Left lobe of liver (tissue), 2 donors: ENCODE results near the gene GLI3. TPM values are rescaled to one million over a fixed set of nuclear protein-coding genes. Genes with fewer than 3 reads are reported as not detected.

ENCODE experiments used
- ATAC-seq: fragments of 200-7000 bp; cut with Tn5 transposase; one replicate; pipeline ENCODE4 v1.9.1; 2020; ENCODE audit warnings: mild to moderate bottlenecking, moderate library complexity
- DNase-seq: peaks from one replicate; pipeline ENCODE4 v3.0.0-alpha.2; 2020; ENCODE audit warnings: low spot score
- total RNA-seq: library from RNA; stranded (reverse); gene quantifications from one replicate; pipeline ENCODE4 v1.2.1, GENCODE V29; 2021
- donor health status: DM: no; HTN: no; CAD: no; lungs with moderate emphysema.
- donor health status: DM: no; HTN: yes; CAD: no.

The GLI3 gene
- total RNA-seq, 1 donor from 2014 or later, result 0.88 TPM

DNA sequence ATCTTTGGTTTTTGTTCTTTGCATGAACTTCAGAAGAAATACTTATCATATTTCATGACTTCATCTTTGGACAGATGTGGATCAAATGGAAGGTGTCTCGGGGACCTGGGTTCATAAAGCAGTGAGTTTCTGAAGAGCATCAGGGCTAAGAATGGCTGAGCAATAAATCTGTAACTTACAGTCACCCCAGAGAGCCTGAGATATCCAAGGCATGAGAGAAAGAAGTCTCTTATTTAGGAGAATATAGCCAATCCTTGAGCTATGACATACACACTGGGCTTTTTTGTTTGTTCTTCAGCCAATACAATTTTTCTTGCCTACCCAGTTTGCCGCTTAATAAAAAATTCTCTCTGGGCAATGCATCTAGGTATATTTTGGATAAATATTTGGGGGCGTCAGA lies 281.6 kb downstream of the GLI3 start:
- DNase-seq, result no peak

DNA sequence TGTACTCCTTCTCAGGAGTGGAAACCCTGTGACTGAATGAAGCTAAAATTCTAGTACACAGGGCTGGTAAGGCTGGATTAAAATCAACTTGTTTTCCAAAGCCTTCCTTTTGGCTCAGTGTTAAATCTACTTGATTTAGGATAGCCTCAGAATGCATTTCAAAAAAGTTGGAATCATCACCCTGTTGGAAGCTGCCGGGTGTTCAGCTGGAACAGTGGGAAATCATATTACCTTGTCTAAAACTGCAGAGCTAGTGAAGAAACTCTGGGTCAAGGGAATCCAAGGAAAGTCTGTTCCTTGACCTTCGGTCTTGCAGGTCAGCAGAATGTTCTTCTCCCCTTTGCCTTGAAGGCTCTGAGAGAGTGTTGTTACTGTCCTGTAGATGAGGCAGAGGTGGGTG lies 282.0 kb downstream of the GLI3 start:
- DNase-seq, result no peak
- ATAC-seq, result no peak

More for the DNA sequence above, 281.6 kb downstream of the GLI3 start:
- ATAC-seq, result no peak

DNA sequence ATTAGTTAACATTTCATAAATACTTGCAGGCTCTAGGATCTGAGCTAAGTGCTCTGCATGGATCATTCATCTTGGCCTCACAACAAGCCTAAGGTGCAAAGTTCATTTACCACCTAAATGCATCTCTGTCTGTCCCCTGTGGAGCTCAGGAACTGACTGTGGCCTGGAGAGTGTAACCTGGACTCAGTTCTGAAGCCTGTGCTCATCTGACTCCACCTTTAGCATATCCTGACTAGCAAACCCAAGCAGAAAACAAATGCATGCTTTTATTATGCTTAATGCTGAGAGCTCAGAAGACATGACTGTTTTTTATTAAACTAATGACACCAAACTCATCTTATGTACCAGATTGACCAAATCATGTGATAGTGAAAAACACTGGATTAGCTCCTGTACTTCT lies 288.5 kb downstream of the GLI3 start:
- ATAC-seq, result no peak
- no peak for DNase-seq

DNA sequence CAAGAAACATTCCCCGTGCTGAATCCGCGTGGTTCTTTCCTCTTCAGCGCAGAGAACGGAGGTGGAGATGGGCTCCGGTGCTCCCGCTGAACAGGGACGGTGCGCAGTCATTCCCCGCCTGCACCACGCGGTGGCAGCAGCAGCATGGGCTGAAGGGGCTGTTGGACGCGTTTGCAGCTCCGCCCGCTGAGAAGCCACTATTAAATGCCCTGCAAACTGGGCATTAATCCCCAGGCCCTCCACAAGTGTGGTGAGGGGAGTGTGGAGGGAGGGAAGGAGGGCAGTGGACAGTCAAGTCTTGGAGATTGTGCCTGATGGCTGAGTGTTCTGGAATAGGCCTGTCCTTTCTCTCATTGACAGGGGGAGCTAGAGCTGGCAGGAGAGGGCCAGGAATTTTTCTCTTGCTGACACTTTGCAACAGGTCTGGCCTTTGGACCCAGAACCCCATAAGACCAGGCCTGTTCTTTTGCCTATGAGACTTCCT lies 293.9 kb downstream of the GLI3 start:
- DNase-seq (peak; percentile 89), ATAC-seq (peak; percentile 93)

DNA sequence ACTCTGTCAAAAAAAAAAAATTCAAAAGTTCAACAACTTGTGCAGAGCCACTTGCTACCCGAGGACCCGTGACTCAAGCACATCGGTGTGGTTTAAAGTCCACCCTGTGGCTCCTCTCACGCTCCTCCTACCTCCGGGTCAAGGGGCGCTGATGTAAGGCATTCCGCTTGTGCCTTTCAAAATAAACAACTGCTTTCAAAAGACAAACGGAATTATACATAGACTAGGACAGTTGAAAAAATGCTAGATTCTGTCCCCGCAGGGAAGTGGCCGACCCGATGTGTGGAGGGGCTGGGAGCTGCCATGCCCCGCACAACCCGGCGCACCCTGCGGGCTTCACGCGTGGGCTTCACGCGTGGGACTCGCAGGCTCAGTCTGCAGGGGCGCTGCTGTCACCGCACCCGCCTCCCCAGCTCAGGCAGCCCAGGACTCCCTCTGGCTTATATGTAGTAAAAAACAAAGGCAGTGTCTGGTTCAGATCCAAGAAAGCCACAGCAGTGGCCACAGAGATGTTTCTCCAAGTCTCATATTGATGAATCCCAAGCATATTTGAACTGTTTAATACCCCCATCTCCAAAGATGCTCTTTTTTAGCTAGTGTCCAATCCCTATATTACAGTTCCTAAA lies 294.4 kb downstream of the GLI3 start:
- ATAC-seq (peak; percentile 81), DNase-seq (peak; percentile 85)

DNA sequence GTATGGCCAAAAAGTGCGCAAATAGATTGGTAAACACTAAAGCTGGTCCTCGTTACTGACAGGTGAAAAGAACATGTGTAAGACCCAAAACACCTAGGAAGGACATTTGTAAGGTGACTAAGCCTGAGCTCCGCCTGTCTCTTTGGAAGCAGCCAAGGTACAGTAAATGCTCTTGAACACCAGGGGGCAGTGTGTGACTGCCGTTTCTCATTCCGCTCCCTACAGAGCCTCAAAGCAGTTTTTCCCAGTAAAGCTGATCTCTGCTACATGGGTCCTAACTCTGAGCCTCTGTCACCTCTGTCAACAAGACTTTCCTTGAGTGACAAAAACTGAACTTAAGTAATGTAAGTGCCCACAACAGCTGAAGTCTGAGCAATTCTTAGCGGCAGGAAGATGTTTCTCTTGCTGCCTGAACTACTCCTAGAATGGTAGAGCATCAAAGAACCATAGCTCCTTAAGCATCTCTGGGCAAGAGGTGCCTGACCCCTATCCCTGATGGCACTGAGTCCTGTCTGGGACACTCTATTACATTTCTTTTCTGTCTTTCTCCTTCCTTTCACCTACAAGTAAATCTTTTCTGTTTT lies 296.2 kb downstream of the GLI3 start:
- peak; percentile 71 for ATAC-seq
- peak; percentile 69 for DNase-seq

DNA sequence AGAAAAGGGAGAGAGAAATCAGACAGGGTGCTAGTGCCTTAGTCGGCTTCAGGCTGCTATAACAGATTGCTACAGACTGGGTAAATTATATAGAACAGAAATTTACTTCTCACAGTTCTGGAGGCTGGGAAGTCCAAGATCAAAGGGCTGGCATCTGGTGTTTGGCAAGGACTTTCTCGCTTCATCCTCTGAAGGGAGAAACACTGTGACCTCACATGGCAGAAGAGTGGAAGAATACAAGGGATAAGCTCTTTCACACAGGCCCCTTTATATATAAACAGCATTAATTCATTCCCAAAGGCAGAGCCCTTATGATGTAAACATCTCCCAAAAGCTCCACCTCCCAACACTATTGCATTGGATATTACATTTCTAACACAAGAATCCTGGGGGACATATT lies 298.6 kb downstream of the GLI3 start:
- DNase-seq (no peak), ATAC-seq (no peak)

DNA sequence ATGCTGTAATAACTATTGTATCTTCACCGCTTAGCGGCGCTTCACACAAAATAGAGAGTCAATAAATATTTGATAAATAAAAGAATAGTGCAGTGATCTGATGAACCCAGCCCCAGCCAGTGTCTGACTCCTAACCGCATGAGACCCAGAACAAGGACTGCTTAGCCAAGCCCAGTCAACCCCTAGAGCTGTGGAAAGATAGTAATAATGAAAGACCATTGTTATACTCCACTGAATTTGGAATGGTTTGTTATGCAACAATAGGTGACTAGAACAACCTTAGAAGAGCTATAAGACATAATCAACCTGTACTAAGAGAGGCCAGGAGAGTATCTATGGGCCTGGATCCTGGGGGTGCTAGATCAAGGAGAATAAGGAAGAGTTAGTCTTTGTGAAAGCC lies 303.6 kb downstream of the GLI3 start:
- DNase-seq, result no peak
- no peak for ATAC-seq

DNA sequence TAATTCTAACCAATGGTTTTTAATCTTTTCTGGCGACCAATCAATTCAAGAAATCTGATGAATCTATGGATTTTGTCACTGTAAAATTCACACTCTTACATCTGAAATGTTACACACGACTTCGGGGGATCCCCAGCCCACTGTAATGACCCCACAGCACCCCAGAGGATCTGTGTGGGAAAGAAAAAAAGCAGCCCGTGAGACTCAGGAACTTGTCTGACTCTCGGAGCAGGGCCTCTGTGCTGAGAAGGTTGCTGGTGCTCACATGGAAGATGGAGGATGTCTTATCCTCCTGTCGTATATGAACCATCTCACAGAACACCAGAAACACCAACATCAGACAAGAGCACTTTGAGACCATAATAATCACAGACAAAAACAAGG lies 305.8 kb downstream of the GLI3 start:
- ATAC-seq (no peak), DNase-seq (no peak)

DNA sequence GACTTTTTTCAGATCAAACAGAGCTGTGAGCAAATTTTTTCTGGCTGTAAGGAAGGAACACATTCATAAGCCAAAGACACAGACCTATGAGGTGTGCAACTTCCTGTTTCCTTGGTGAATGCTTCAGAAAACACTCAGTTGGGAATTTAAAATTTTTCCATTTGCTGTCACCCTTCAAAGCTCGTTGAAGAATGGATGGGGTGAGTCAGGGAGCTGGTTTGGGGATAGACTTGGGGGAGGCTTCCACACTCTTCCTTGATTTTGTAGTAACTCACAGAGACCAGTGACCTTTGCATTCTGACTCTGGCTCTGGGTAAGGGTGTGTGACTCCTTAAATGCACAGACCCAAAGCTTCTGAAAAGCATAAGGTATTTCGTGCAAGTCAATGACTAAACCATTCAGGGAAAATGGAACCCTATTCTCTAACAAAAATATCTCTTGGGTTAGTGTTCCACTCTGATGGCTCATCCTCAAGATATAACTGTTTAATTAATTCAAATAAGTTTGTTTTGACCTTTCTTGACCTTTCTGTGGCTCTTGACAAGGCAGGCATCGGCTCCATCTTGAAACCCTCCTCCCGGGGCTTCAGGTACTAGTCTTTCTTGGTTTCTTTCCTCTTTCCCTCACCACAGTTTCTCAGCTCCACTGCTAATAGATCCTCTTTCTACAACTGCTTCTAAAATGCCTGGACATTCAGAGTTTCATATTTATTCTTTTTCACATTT lies 306.3 kb downstream of the GLI3 start:
- DNase-seq, result no peak
- no peak for ATAC-seq

DNA sequence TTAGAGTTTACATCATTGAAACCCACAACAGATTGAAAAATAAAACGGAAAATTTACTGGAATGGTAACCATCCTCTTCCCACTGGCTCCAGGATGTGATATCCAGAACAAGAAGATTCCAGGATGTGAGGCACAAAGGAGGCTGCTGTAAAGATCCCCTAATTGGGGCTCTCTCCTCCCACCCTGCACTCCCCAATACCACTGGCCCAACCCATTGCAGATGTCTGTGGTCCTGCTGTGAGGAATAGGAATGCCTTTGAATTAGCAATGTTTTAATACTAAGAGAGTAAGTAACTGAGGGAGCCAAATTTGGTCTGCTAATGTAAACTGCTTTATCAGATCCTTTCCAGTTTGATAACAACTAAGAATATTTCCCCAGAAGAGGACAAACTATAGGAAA lies 308.2 kb downstream of the GLI3 start:
- no peak for ATAC-seq
- no peak for DNase-seq

DNA sequence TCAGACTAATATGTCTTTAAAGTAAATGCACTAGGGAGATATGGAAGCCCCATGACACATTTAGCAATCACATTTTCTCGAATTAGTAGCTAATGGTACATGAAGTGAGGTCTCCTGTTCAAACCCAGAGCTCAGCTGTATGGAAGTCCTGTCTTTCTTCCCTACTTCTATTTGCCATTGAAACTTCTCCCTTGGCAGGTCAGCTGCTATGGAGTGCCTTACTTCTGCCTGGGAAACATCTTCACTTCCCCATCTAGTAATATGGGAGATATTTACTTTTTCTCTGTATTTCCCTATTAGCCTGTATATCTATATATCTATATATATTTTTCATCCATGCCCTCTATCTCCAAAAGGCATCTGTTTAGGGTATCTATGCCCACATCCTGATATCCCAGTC lies 308.8 kb downstream of the GLI3 start:
- DNase-seq (no peak), ATAC-seq (no peak)

DNA sequence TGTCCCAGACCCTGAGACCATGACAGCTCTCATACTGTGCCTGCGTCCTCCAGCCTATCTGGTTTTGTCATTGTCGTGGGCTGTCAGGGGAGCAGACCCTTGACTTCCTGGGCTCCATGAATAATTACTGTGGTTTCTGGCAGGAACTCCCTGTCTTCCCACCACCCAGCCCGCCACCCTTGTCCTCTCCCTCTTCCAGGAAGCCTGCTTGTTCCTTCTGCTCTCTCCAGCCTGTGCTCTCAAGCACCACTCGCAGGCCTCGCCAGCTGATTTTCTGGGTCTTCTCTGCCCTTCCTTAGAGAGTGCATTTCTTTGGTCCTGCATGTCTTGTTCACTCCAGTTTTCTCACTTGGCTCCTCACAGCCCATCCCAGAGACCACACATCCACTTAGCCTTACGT lies 309.6 kb downstream of the GLI3 start:
- ATAC-seq (no peak), DNase-seq (no peak)

DNA sequence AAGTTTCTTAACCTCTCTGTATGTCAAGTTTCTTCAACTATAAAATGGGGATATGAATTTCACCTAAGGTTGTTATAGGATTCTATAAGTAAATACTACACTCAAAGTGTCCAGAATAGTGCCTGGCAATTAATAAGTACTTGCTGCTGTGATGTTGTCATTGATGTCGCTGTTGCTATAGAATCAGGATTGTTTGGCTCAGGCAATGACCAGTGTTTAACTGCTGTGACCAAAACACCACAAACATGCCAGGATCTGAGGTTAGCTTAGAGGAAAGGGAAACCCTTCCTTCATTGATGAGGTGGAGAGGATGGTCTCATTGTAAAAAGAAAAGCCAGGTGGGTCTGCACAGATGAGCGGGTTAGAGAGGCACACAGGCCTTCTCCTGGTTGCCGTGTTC lies 311.1 kb downstream of the GLI3 start:
- ATAC-seq (no peak), DNase-seq (no peak)

DNA sequence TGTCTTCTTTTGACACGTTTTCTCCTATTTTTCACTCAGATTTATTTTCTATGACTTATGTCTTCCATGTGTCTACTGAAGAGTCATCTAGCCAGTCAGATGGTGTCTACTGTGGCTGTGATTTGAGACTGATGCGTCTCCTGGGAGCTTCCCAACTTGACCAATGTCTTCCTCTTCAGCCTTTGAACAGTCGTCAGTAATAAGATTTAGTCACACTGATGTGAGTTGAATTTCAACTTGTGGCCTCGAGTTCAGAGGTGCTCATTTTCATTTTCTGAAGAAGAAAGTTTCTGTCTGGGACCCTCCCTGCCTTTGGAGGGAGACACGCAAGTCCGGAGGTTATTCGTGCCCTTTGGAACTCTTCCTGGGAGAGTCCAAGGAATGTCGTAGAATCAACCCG lies 312.2 kb downstream of the GLI3 start:
- DNase-seq (no peak), ATAC-seq (no peak)

DNA sequence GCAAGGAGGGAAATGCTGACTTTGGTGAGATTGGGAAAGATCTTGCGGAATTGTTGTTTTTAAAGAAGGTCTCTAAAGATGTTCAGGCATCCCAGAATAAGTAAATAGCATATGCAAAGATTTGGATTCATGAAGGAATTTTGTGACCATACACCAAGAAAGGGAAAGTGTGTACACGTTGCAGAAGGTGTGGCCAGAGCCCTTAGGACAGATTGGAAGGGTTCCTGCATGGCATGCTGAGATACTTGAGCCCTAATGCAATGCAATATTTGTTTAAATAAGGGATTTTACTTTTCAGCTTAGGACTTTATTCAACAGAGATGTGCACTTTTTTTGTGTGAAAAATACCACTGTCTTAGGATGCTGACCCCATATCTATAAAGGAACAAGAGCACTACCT lies 314.6 kb downstream of the GLI3 start:
- no peak for DNase-seq
- no peak for ATAC-seq

DNA sequence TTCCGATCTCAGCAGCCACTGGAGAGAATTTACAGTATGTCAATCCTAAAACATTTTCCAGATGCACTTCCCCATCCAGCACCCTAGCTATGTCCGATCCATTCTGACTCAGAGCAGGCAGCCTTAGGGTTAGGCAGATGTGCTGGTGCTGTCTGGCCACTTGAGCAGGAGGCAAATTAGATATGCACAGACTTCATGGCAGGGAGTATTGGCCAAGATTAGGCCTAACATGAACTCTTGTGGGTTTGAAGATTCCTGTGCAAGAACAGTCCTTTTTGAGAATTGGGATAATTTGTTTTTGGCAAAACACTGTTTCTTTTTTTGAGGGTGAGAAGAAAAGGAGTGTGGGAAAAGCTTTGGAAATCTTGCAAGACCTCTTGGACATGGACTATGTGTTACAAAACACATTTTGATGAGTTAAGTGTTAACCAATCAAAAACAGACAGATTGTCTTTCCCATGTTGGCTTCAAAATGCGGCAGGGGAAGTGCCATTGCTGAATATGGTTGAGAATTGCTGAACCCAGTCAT lies 315.5 kb downstream of the GLI3 start:
- DNase-seq (no peak), ATAC-seq (no peak)

DNA sequence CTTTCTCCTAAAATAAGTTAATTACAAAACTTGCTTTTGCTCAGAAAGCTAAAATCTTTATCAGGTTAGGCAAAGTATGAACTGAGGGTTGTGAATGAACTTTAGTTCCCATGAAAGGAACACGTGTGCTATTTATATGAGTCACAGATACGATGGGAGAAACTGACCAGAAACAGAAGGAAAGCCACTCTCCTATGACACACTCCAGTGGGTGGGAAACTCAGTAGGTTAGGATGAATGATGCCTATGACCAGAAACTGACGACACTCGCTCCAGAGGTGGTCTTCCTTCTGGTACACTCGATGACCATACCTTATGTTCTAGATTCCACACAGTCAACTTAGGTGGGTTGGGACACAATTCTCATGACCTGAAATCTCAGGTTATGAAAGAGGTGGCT lies 318.4 kb downstream of the GLI3 start:
- ATAC-seq, result no peak
- no peak for DNase-seq

DNA sequence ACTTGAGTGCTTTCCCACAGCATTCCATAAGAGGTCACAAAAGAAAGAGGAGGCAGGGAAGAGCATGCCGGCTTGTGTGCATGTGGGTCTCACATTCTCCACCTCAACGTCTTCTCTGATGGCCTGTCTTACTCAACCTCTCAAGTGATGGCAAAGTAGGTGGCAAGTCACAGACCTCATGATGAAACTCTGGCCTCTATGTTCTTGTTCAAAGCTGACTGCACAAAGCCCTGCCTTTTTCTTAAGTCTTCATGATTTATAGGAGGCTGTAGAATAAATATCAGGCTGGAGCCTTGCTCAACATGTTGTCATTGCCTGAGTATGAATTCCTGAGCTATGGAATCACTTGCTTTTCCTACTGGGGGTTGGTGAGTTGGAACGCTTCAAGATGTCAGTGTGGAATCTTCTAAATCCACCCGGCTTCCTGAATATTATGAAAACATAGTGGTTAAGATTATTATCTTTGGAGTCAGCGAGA lies 320.5 kb downstream of the GLI3 start:
- DNase-seq (no peak), ATAC-seq (no peak)

DNA sequence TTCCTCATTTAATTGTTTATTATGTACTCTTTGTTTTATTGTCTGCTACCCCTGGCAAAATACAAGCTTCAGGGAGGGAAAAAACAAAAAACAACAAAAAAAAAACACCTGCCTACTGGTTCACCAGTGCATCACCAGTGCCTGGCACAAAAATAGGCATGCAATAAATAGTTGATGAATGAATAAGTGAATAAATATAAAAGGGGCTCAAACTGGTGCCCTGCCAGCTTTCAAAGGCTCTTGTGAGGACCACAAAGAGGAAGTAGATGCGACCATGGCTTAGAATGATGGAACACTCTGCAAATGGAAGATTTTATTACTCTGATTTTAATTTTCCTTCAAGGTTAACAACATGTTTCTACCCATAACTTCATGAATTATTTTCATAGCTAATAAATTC lies 321.1 kb downstream of the GLI3 start:
- ATAC-seq, result no peak
- DNase-seq, result no peak

DNA sequence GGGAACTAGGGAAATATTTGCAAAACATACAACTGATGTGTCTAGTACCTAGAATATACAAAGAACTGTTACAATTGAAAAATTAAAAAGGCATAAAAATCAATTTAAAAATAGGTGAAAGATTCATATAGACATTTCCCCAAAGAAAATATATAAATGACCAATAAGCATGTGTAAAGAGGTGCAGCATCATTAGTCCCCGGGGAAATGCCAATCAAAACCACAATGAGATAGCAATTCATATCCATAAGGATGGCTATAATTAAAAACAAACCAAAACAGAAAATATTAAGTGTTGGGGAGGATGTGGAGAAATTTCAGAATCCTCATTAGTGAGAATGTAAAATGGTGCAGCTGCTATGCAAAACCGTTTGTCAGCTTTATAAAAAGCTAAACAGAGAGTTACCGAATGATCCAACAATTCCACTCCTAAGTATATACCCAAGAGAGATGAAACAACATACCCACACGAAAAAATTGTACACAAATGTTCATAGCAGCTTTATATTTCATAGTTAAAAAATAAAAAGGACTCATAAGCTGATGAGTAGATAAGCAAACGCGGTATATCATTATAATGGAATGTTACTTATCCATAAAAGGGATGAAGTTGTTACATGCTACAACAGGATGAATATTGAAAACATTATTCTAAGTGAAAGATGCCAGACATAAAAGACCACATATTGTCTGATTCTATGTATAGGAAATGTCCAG lies 324.0 kb downstream of the GLI3 start:
- no peak for DNase-seq
- no peak for ATAC-seq
